Measurements from ENCODE around the gene SERPINE2.

- TF ChIP-seq POLR2A (IDR thresholded peaks at IDR 0.05) (no peak), CTCF (IDR thresholded peaks at IDR 0.05) (no peak)
Observed at GRCh38 chr2:223935459-223936125, 103.5 kb downstream of the SERPINE2 start.
